ENCODE results near the gene CD33.
"Not testable (repeated sequence)": the region's sequence is repeated elsewhere in the genome, so short reads cannot be mapped to it uniquely, and the experiment has no call there.

The CD33 gene

DNA sequence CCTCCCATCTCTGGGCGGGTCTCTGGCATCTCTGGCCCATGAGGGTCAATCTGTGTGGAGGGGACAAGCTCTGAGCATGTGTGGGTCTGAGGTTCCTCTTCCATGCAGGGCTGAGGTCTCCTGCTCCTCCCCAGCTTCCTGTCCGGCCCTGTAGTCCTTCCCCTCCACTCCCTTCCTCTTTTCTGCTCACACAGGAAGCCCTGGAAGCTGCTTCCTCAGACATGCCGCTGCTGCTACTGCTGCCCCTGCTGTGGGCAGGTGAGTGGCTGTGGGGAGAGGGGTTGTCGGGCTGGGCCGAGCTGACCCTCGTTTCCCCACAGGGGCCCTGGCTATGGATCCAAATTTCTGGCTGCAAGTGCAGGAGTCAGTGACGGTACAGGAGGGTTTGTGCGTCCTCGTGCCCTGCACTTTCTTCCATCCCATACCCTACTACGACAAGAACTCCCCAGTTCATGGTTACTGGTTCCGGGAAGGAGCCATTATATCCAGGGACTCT lies at the start of gene CD33:
CD33 (plus strand) TSS at position 183 of the 496 bp plus-strand sequence; CDS start at position 222, 39 bp downstream.
- DNase-seq = not testable (repeated sequence)

DNA sequence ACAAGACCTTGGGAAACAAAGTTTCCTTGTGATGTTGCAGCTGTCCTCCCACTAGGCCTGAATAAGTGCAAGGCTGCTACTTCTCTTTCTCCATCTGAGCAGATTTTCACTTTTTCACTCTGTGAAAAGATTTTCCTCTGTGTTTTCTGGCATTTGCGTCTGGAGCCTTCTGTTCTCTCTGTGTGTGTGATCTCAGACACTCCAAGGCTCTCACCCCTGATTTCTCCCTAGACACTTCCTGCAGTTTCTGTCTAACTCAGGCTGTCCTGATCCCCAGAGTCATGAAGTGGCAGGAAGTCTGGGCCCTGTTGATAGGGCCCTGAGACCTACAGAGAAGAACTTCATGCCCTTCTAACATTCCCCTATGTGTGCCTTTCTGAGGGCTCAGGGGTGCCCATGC lies 45.6 kb upstream of the CD33 start:
- DNase-seq = no peak

- DNase-seq = no peak
These were observed 43.4 kb upstream of the CD33 start for GRCh38 chr19:51181377-51181912.

DNA sequence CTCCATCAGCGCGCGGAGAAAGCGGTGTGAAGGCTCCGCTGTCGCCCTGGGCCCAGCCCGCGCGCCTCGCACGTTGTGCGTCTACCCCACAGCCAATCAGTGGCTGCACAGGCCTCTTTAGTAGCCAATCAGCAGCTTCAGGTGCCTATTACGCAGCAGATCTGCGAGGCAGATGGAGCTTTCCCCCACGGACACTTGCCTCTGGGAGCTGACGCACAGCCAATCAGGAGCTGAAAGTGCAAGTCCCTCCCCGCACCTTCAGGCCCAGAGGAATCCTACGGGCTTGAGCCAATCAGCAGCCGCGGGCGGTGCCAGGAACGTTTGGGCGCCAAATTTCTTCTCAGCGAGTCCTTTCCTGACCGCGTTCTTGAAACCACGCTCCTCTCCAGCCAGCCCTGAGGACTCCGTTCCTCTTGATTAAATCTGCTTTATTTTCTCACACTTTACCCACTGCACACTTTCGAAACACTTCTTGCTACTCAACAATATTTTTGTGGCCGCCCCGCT lies 42.9 kb upstream of the CD33 start:
- DNase-seq = no peak

GRCh38 chr19:51183629-51184028 lies 41.3 kb upstream of the CD33 start:
- DNase-seq = no peak

DNA sequence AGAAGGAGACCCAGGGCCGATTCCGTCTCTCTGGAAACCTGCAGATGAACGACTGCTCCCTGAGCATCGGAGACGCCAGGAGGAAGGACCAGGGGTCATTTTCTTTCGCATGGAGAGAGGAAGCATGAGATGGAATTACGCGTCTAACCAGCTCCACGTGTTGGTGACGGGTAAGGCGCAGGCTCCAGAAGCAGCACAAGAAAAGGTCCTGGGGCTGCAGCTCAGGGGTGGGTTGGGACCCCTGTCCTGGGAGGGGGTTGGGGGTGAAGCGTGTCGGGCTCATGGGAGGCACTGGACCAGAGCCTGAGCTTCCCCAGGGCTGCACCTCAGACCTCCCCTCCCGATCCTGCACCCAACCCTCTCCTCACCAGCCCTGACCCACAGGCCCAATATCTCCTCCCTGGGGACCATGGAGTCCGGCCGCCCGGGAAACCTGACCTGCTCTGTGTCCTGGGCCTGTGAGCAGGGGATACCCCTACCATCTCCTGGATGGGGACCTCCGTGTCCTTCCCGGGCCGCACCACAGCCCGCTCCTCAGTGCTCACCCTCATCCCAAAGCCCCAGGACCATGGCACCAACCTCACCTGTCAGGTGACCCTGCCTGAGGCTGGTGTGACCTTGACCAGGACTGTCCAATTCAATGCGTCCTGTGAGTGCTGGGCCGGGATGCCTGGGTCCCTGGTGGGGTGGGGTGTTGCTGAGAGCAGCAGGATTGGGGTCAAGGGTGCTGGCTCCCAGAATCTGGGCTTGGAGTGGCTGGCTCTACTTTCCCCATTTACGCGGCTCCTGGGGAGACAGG lies 39.6 kb upstream of the CD33 start:
- DNase-seq = no peak

DNA sequence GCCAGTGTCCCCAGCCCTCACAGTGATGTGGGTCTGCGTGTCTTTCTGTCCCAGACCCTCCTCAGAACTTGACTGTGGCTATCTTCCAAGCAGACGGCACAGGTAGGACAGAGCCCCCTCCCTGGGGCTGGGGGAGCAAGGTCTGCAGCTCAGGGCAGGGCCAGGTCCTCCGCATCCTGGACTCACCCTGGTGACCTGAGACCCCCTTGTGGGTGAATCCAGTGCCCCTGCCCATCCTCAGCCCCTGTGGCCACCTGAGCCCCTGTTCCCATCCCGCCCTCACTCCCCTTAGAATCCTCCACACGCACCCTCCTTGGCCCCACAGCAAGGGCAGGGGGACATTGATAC lies 39.0 kb upstream of the CD33 start:
- DNase-seq = no peak

DNA sequence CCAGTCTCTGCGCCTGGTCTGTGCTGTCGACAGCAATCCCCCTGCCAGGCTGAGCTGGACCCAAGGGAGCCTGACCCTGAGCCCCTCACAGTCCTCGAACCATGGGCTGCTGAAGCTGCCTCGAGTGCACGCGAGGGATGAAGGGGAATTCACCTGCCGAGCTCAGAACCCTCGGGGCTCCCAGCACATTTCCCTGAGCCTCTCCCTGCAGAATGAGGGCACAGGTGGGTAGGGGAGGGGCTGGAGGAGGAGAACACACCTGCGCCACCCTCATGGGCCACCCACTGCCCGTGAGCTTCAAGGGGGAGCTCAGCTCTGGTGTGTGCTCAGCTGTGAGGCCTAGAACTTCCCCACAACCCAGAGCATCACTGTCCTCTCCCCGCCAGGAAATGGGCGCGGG lies 38.6 kb upstream of the CD33 start:
- DNase-seq = no peak

DNA sequence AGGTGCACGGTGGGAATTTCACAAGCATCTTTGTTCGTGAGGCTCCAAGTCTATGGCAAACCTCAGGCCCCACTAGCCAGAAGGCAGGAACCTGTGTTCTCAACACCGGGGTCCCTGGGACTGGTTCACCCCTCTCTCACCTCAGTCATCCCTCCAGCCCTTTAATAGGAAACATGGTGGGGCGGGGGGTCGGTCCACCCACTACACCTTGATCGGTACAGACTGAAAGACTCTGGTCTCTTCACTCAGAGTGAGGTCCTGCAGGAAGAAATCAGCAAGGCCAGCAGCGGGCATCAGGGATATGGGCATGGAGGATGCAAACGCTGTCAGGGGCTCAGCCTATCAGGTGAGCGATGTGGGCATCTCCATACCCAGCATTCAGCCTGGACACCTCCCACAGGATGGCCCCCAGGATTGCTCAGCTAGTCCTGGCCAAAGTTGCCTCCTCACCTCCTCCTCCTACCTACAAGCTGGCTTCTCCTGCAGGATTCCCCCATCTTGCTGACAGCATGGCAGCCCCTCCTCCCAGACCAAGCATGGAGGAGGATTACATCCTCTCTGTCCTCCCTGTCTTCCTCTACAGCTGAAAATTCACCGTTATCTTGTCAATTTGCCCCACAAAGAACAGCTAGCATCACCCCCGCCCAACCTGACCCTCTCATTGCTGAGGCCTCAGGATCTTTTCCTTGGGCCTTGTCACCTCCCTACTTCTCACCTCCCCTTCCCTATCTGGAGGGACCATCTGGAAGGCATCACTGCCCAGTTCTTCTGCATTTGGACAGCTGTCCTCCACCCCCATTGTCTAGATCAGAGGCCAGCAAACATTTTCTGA lies 37.3 kb upstream of the CD33 start:
- no peak for DNase-seq

- no peak for DNase-seq
These were observed 36.7 kb upstream of the CD33 start for GRCh38 chr19:51188227-51188559.

GRCh38 chr19:51192689-51193088 lies 32.2 kb upstream of the CD33 start:
- DNase-seq = no peak

DNA sequence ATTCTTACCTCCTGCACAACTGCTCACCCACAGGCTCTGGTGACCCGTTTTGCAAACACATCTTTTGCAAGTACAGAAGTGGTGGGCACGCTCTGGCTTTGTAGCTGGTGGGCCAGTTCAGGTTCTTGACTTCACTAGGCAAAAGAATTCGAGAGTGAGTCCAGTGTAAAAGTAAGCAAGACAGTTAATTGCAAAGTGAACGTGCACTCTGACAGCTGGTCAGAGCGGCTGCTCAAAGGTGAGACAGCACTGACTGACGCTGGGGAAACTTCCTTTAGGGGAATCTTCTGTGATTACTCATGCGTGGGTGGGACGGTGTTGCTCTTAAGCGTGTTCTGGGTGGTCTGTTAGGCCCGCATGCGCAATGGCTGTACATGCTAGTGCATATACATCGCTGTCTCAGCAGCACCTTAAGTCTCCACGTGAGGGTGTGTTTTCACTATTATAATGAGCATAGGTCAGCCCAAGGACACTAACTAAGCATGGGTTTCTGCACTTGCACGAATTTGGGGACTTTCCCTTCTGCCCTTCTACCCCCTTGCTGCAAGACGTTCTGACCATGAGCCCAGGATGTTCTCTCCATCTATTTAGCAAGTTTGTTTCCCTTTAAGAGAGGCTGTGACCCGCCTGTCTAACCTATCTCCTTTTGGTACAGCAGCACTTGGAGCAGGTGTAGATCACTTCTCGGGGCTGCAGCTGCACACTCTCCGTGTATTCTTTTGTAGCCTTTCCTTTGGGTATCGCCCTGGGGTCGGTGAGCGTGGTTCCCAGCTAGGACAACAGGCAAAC lies 30.2 kb upstream of the CD33 start:
- DNase-seq = no peak

GRCh38 chr19:51195316-51195586 lies 29.6 kb upstream of the CD33 start:
- DNase-seq = no peak

- DNase-seq = no peak
These were observed 29.3 kb upstream of the CD33 start for GRCh38 chr19:51195616-51196015.

DNA sequence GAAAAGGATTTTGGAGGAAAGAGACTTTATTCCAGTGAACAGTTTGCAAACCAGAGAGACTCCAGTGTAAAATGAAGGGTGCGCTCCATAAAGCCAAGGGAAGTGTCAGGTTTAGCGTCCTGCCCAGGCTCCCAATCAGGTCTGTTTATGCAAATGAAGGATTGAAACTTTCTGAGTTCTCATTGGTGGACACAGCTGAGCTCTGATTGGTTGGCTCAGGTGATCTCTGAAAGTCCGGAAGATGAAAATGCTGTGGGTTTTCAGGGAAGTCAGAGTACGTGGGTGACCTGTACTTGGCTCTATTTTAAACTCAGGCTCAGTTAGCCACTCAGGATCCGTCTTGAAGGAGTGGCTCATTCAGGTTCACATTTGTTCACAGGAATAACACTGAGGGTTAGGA lies 28.7 kb upstream of the CD33 start:
- DNase-seq = no peak

GRCh38 chr19:51198641-51199040 lies 26.2 kb upstream of the CD33 start:
- no peak for DNase-seq

- DNase-seq = no peak
These were observed 24.7 kb upstream of the CD33 start for GRCh38 chr19:51200071-51200666.

- no peak for DNase-seq
These were observed 23.2 kb upstream of the CD33 start for GRCh38 chr19:51201712-51202111.

DNA sequence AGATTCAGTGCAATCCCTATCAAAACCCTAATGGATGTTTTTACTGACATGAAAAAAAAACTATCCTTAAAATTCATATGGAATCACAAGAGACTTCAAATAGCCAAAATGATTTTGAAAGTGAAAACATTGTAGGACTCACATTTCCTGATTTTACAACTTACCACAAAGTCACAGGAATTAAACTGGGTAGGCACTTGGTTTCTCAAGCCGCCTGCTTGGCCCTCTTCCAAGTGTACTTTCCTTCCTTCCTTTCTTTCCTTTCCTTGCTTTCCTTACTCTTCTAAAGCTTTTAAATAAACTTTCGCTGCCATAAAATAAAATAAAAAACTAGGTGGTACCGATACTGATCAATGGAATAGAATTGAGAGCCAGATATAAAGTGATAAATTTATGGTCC lies 21.0 kb upstream of the CD33 start:
- no peak for DNase-seq

- DNase-seq = no peak
These were observed 20.6 kb upstream of the CD33 start for GRCh38 chr19:51204321-51204720.

- no peak for DNase-seq
These were observed 17.1 kb upstream of the CD33 start for GRCh38 chr19:51207747-51208146.

- no peak for DNase-seq
These were observed 14.6 kb upstream of the CD33 start for GRCh38 chr19:51210191-51210784.
